Measurements from ENCODE around the gene PTTG1IP.

The PTTG1IP gene

DNA sequence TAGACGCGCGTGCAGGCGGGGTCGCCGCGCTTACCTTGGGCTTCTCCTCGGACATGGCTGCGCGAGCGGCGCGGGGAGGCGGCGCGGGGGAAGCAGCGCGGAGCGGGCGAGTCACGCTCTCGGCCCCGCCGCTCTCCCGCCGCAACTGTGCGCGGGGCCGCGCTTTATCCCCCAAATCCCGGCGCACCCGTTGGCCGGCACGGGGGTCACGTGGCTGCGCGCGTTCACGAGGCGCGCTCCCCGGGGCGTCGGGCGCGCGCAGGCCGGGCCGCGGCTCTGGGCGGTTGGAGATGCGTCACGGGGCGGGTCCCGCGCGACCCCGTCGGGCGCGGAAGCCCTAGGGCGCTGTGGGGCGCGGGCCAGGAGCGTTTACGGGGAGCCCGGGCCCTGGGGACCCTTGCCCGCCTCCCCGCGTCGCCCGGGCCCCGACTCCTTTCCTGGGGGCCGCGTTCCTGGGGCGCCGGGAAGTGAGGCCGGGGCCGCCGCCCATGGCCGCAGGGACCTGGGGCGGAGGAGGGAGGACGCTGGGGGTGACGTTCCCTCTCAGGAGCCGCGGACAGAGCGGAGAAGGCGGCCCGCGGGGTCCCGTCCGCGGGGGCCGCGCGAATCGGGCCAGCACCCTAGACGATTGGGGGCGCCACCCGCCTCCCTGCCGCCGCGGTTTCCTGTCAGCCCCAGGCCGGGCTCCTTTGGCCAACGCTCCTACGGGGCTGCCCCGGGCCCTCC is 55.4 kb downstream of the PTTG1IP start, which contains the start of gene SUMO3:
SUMO3 (minus strand) TSS at position 149 of the 726 bp plus-strand sequence; CDS start at position 55, 94 bp downstream.
- peak; percentile 84 for DNase-seq

DNA sequence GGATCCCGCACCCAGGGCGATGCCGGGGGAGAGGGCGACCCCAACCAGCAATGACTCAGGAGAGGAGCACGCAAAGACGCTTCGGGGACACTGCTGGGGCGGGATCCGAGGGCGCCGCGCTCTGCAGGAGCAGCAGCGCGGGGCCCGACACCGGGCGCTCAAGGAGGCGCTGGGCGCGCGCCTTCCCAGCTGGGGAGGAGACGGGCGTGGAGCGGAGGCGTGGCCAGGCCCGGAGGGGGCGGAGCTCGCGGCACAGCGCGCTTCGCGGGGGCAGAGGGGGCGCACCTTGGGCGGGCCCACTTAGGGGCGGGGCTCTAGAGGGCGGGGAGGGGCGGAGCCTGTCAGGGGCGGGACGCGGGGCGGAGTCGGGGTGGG is 56.0 kb downstream of the PTTG1IP start:
- DNase-seq: peak; percentile 92

- DNase-seq: no peak
Observed at GRCh38 chr21:44816761-44817505, 56.6 kb downstream of the PTTG1IP start.

- no peak for DNase-seq
Observed at GRCh38 chr21:44815852-44816628, 57.5 kb downstream of the PTTG1IP start.

DNA sequence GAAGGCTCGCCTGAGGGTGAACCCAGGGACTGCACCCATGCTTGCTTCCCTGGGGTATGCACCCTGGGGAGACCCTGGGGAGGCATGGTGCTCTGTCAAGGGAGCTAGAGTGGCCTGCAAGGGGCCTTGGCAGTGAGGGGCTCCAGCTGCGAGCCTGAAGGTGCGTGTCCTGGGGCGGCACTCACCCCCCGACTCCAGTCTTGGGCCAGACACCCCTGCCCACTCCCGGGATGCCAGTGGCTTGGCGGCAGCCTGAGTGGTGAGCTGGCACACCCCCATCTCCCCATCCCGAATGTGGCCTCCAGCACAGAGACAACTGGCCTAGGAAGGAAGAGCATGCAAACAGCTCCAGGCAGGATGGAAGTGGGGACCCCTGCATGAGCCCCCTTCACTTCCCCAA is 58.3 kb downstream of the PTTG1IP start:
- no peak for DNase-seq

DNA sequence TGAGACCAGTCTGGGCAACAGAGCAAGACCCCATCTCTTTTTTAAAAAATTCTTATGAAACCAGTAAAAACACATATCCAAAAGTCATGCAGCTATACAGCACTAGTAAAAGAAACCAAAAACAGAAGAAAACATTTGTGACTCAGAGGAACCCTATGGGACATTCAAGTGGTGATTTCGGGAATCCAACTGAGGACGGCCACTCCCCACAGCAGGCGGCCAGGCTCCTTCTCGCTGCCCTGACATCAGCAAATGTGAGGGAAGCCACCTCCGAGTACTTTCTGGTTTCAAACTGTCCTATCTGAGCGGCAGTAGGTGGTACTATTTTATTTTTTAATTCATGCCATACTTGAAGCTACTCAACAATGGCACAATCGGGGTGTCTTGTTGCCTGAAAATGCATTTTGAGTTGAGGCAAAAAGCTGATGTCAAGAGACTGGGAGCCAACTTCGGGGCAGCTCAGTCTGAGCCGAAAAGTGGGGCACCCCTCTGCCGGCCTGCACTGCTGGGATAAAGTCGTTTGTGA is 58.9 kb downstream of the PTTG1IP start:
- DNase-seq: no peak

GRCh38 chr21:44813727-44814126 is 59.8 kb downstream of the PTTG1IP start:
- no peak for DNase-seq

DNA sequence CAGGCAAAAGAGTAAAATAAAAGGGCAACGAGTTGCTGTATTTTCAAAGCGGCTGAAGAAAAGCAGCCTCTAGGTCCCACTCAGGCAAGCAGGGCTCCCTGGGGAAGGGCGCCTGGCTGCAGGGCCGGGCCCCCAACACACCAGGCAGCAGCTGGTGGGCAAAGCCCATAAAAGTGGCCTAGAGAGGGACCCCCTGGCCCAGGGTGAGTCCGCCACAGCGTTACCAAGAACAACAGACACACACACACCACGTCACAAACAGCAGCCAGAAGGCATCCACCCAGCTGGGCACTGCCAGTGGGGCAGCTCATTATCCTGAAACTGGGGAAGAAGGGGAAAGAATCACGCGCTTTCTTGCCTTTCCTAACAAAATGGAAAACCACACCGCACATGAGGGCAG is 60.3 kb downstream of the PTTG1IP start:
- no peak for DNase-seq

- DNase-seq: no peak
Observed at GRCh38 chr21:44812640-44813039, 60.9 kb downstream of the PTTG1IP start.

- no peak for DNase-seq
Observed at GRCh38 chr21:44810779-44811178, 62.7 kb downstream of the PTTG1IP start.

DNA sequence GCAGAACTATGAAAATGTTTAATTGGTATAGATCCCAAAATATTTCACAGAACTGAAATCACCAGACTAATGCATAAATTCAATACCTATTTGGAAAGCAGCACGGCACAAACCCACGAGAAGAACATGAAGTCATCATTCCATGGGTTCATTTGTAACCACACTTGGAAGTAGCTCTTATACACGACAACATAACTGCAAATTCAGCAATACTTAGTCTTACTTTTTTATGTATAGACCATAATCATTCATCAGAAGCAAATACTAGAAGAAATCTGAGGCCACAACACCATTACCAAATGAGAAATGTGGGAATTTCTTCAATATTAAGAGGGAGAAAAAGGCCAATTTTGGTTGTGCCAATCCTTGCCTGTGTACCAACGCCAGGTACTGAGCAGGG is 67.6 kb downstream of the PTTG1IP start:
- DNase-seq: no peak

DNA sequence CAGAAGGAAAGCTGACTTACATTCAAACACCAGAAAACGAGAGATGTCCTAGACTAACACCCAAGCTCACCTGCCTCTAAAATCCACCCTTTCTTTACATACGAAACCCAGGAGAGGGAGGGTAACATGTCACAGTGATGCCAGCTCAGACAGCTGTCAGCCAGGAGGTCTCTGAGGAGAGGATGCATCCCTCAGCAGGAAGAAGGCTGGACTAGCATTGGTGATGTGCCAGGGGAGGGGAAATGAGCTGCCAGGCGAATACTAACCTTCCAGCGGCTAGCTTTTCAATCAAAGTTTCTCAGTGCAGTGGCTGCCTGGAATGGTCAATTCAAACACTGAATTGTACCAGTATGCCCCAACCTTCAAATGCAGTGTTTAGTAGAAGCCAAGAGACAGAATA is 68.3 kb downstream of the PTTG1IP start:
- DNase-seq: no peak

- peak; percentile 83 for DNase-seq
Observed at GRCh38 chr21:44804762-44805161, 68.7 kb downstream of the PTTG1IP start.

GRCh38 chr21:44803651-44804050 is 69.8 kb downstream of the PTTG1IP start:
- no peak for DNase-seq

DNA sequence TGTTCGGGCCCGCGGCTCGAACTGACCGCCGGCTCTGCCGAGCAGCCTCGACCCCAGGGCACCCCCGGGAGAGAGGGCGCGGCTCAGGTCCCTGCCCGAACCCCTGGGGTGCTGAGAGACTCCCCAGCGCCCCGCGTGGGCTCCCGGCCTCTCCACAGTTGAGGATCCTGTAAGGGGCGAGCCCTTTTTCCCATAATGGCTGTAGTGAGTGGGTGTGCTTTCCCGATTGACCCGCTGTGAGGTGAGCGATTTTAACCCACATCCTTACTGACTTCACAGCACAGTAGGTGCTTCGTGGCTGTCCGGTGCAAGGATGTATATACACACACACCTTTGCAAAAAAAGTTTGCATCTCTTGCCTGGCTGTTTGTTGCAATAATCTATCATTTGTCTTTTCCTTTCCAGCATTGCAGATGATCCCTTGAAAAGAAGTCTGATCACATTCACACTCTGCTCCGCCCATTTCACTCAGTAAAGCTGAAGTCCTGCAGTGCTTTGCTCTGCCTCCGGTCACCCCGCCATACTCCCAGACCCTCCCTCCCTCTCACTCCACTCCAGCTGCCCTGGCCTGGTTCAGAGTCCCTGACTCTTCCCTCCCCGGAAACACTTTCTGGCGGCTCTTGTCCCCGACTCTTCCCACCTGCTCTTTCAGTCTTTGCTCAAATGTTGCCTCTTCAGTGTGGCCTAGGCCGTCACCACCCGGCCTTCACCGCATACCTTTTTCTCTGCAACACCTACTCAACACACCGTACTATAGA is 70.9 kb downstream of the PTTG1IP start:
- peak; percentile 49 for DNase-seq

GRCh38 chr21:44801468-44802395 is 71.8 kb downstream of the PTTG1IP start, which contains the start of gene UBE2G2:
Gene UBE2G2 (minus strand): TSS chr21:44801820. CDS start chr21:44801748, 72 bp downstream.
- peak; percentile 88 for DNase-seq

GRCh38 chr21:44800971-44801467 is 72.5 kb downstream of the PTTG1IP start:
- peak; percentile 60 for DNase-seq

DNA sequence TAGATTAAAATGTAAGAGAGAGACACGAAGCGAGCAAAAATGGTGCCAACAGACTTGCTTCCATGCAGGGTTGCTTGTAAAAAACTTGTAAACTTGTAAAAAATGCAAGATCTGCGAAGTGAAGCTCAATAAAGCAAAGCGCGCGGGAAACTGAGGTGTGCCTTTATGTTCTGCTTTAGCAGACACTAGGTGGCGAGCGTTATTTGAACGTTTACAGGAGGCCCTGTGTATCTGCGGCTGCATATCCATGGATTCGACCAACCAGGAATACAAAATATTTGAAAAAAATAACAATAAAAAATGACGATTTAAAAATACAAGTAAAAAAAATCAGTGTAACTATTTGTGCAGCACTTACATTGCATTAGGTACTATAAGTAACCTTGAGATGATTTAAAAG is 73.4 kb downstream of the PTTG1IP start:
- DNase-seq: peak; percentile 41

GRCh38 chr21:44799646-44800045 is 73.8 kb downstream of the PTTG1IP start:
- DNase-seq: no peak
